HG03521 (cell line): ENCODE results near the gene TNFAIP8L1.

Experiments
- ATAC-seq: cut with Tn5 transposase; IDR thresholded peaks from one replicate; pipeline ENCODE4 v1.9.1; 2021; ENCODE audit warnings: mild to moderate bottlenecking, moderate library complexity; ENCODE audit not compliant: unreplicated experiment

TNFAIP8L1 gene

GRCh38 chr19:4609878-4610511 is 29.3 kb upstream of the TNFAIP8L1 start:
- ATAC-seq, result no peak

- ATAC-seq, result no peak
These were observed 26.0 kb upstream of the TNFAIP8L1 start for GRCh38 chr19:4613254-4613751.

GRCh38 chr19:4618019-4618418 is 21.3 kb upstream of the TNFAIP8L1 start:
- ATAC-seq, result no peak

- ATAC-seq, result no peak
These were observed 19.5 kb upstream of the TNFAIP8L1 start for GRCh38 chr19:4619668-4620294.

GRCh38 chr19:4620675-4621074 is 18.6 kb upstream of the TNFAIP8L1 start:
- ATAC-seq, result no peak

- no peak for ATAC-seq
These were observed 16.5 kb upstream of the TNFAIP8L1 start for GRCh38 chr19:4622695-4623421.

- no peak for ATAC-seq
These were observed 15.0 kb upstream of the TNFAIP8L1 start for GRCh38 chr19:4624301-4624700.

- no peak for ATAC-seq
These were observed 14.5 kb upstream of the TNFAIP8L1 start for GRCh38 chr19:4624733-4625362.

GRCh38 chr19:4633140-4633967 is 6.0 kb upstream of the TNFAIP8L1 start:
- no peak for ATAC-seq

- ATAC-seq, result no peak
These were observed 3.6 kb upstream of the TNFAIP8L1 start for GRCh38 chr19:4635754-4636116.

- ATAC-seq, result no peak
These were observed 3.1 kb upstream of the TNFAIP8L1 start for GRCh38 chr19:4636151-4636717.

GRCh38 chr19:4636761-4637160 is 2.6 kb upstream of the TNFAIP8L1 start:
- ATAC-seq, result no peak

GRCh38 chr19:4638317-4638716 is 999 bp upstream of the TNFAIP8L1 start:
- no peak for ATAC-seq

GRCh38 chr19:4639531-4640246 is 373 bp downstream of the TNFAIP8L1 start:
- ATAC-seq, result peak; percentile 14

- no peak for ATAC-seq
These were observed 1.1 kb downstream of the TNFAIP8L1 start for GRCh38 chr19:4640247-4641000.

GRCh38 chr19:4641132-4641531 is 1.8 kb downstream of the TNFAIP8L1 start:
- no peak for ATAC-seq

GRCh38 chr19:4642625-4643024 is 3.3 kb downstream of the TNFAIP8L1 start:
- no peak for ATAC-seq

GRCh38 chr19:4645718-4646117 is 6.4 kb downstream of the TNFAIP8L1 start:
- no peak for ATAC-seq
